Activated CD4-positive, alpha-beta T cell treated with anti-CD3 and anti-CD28 coated beads, Interleukin-2, amount 10 ng/mL, durations not matched to agents 7 days and 5 days (primary cell): ENCODE data around the gene POLR1D. TPM values are rescaled to one million over a fixed set of nuclear protein-coding genes. Genes with fewer than 3 reads are reported as not detected.

Source experiments
- CTCF ChIA-PET: fragments of 350-600 bp; sonication (Branson Sonifier 250); formaldehyde crosslinking; loops from one replicate; lab custom pipeline; 2021; ENCODE audit warnings: antibody characterized with exemption; lab: Charles Lee
- POLR2A ChIA-PET: fragments of 350-600 bp; sonication (Branson Sonifier 250); formaldehyde crosslinking; loops from one replicate; lab custom pipeline; 2021; ENCODE audit warnings: antibody characterized with exemption; lab: Charles Lee
- DNase-seq: peaks from one replicate; pipeline ENCODE4 v3.0.0-alpha.2; 2020
- H3K27ac Mint-ChIP-seq: one replicate; pipeline ENCODE4 v1.8.0; 2021; ENCODE audit warnings: mild to moderate bottlenecking, moderate library complexity, mixed read lengths
- H3K27me3 Mint-ChIP-seq: one replicate; pipeline ENCODE4 v1.8.0; 2021; ENCODE audit warnings: mixed read lengths
- H3K36me3 Mint-ChIP-seq: one replicate; pipeline ENCODE4 v1.8.0; 2021; ENCODE audit warnings: low read depth, mixed read lengths
- H3K4me1 Mint-ChIP-seq: one replicate; pipeline ENCODE4 v1.8.0; 2021; ENCODE audit warnings: mixed read lengths
- H3K4me3 Mint-ChIP-seq: one replicate; pipeline ENCODE4 v1.8.0; 2021; ENCODE audit warnings: mild to moderate bottlenecking, moderate library complexity, mixed read lengths
- H3K9me3 Mint-ChIP-seq: one replicate; pipeline ENCODE4 v1.8.0; 2021; ENCODE audit warnings: mixed read lengths
- total RNA-seq, 2 experiments: library from RNA; stranded (reverse); gene quantifications; one replicate each; pipeline ENCODE4 v1.2.3, GENCODE V29; 2021

The POLR1D gene
- total RNA-seq, 2 experiments from 2014 or later = 142 to 169 TPM

DNA sequence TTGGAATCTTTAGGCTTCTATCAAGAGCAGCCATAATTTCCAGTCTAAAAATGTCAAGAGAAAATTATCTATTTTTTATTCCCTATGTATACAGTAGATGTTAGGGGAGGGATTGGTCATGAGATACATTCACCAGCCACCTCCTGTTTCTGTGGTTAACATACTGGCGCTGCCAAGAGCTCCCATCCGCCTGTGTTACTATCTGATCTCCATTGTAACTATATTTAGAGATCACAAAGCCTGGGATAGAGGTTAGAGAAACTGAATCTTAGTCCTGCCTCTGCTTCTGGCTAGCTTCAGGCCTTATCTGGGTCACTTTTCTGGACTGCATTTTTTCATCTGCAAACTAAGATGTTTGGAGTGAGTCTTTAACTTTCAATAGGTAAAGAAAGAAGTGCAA is 46.3 kb downstream of the POLR1D start:
- POLR2A ChIA-PET = no interaction called here
- Mint-ChIP-seq H3K27me3 (no peaks in the 10 kb centered on the region), H3K4me1 (peaks cover 2% of the 10 kb centered on the region), H3K4me3 (no peak overlapping the region), H3K27ac (no peak overlapping the region), H3K9me3 (no peaks in the 10 kb centered on the region), H3K36me3 (peaks cover 8% of the 10 kb centered on the region)
- CTCF ChIA-PET = no interaction called here
- no peak for DNase-seq

GRCh38 chr13:27670861-27671260 is 49.2 kb downstream of the POLR1D start:
- CTCF ChIA-PET = interaction anchor here (0.6 kb wide), 1 partner anchor 1248 kb away, joined by 4 read pairs; no protein-coding TSS in a partner anchor
- H3K36me3 Mint-ChIP-seq = peaks cover 6% of the 10 kb centered on the region

GRCh38 chr13:27672025-27672424 is 50.3 kb downstream of the POLR1D start:
- Mint-ChIP-seq H3K4me1 (no peaks in the 10 kb centered on the region), H3K9me3 (no peaks in the 10 kb centered on the region), H3K4me3 (no peak overlapping the region), H3K27ac (no peak overlapping the region), H3K27me3 (no peaks in the 10 kb centered on the region), H3K36me3 (peaks cover 1% of the 10 kb centered on the region)
- no peak for DNase-seq
- ChIA-PET POLR2A (no interaction called here), CTCF (interaction anchor here (1.6 kb wide), 1 partner anchor 22 kb away, joined by 4 read pairs; no protein-coding TSS in a partner anchor)

More at GRCh38 chr13:27670861-27671260, 49.2 kb downstream of the POLR1D start:
- Mint-ChIP-seq H3K27ac (no peak overlapping the region), H3K27me3 (no peaks in the 10 kb centered on the region), H3K4me3 (no peak overlapping the region), H3K9me3 (no peaks in the 10 kb centered on the region), H3K4me1 (peaks cover 2% of the 10 kb centered on the region)
- POLR2A ChIA-PET = no interaction called here
- no peak for DNase-seq

Other genes with a start within 250 kb of the POLR1D start
- gene GTF3A, start 197.3 kb upstream of the POLR1D start, total RNA-seq = 100 to 1,000 TPM; 173 to 189 TPM
- gene MTIF3, start 171.3 kb upstream of the POLR1D start, total RNA-seq = 10 to 100 TPM; 45.7 to 67.6 TPM
- 1 to 10 TPM; 7.6 to 9.5 TPM for gene LNX2, start 1.4 kb upstream of the POLR1D start, total RNA-seq
- gene GSX1, start 170.6 kb downstream of the POLR1D start, total RNA-seq = not detected